HG02870 (cell line): ENCODE measurements around the gene DMRTB1.
"Not testable (repeated sequence)": the region's sequence is repeated elsewhere in the genome, so short reads cannot be mapped to it uniquely, and the experiment has no call there.

ENCODE experiments used
- ATAC-seq: cut with Tn5 transposase; IDR thresholded peaks from one replicate; pipeline ENCODE4 v1.9.1; 2021; ENCODE audit warnings: mild to moderate bottlenecking, moderate library complexity; ENCODE audit not compliant: unreplicated experiment

DMRTB1 gene

GRCh38 chr1:53434405-53435007 is 24.7 kb upstream of the DMRTB1 start:
- ATAC-seq: not testable (repeated sequence)

GRCh38 chr1:53435151-53435550 is 24.0 kb upstream of the DMRTB1 start:
- ATAC-seq: no peak

- ATAC-seq: no peak
Observed at GRCh38 chr1:53438427-53439336, 20.5 kb upstream of the DMRTB1 start.

- ATAC-seq: no peak
Observed at GRCh38 chr1:53439337-53440207, 19.6 kb upstream of the DMRTB1 start.

- no peak for ATAC-seq
Observed at GRCh38 chr1:53440633-53441032, 18.6 kb upstream of the DMRTB1 start.

- ATAC-seq: no peak
Observed at GRCh38 chr1:53442299-53442698, 16.9 kb upstream of the DMRTB1 start.

GRCh38 chr1:53446051-53446450 is 13.1 kb upstream of the DMRTB1 start:
- ATAC-seq: no peak

GRCh38 chr1:53447413-53447812 is 11.8 kb upstream of the DMRTB1 start:
- ATAC-seq: no peak

- no peak for ATAC-seq
Observed at GRCh38 chr1:53448241-53448841, 10.9 kb upstream of the DMRTB1 start.

GRCh38 chr1:53449021-53449420 is 10.2 kb upstream of the DMRTB1 start:
- ATAC-seq: no peak

- ATAC-seq: no peak
Observed at GRCh38 chr1:53449693-53450092, 9.5 kb upstream of the DMRTB1 start.

- no peak for ATAC-seq
Observed at GRCh38 chr1:53450225-53450624, 9.0 kb upstream of the DMRTB1 start.

- ATAC-seq: no peak
Observed at GRCh38 chr1:53454019-53454418, 5.2 kb upstream of the DMRTB1 start.

GRCh38 chr1:53455364-53455991 is 3.7 kb upstream of the DMRTB1 start:
- no peak for ATAC-seq

- ATAC-seq: no peak
Observed at GRCh38 chr1:53458634-53459033, 565 bp upstream of the DMRTB1 start.

- no peak for ATAC-seq
Observed at GRCh38 chr1:53460211-53460634, 1.0 kb downstream of the DMRTB1 start.

- ATAC-seq: no peak
Observed at GRCh38 chr1:53460666-53461322, 1.6 kb downstream of the DMRTB1 start.

GRCh38 chr1:53461323-53462044 is 2.3 kb downstream of the DMRTB1 start:
- no peak for ATAC-seq

- no peak for ATAC-seq
Observed at GRCh38 chr1:53462193-53462592, 3.0 kb downstream of the DMRTB1 start.
